GOT3 (cell line): Measurements from ENCODE around the gene SLC6A3.
A peak's percentile ranks its signal among the peaks of the same experiment; 100 is the strongest.

ENCODE experiments used
- DNase-seq: peaks from one replicate; lab custom pipeline; 2025; ENCODE audit warnings: mixed read lengths; lab: John Stamatoyannopoulos, UW

SLC6A3 gene

GRCh38 chr5:1347571-1347970 lies 97.7 kb downstream of the SLC6A3 start:
- DNase-seq: no peak

GRCh38 chr5:1346627-1347440 lies 98.4 kb downstream of the SLC6A3 start:
- no peak for DNase-seq

- no peak for DNase-seq
Measured at GRCh38 chr5:1345876-1346626, 99.2 kb downstream of the SLC6A3 start.

GRCh38 chr5:1344975-1345838 lies 100.0 kb downstream of the SLC6A3 start, which contains the start of gene CLPTM1L:
CLPTM1L (minus strand) TSS chr5:1345099; CDS start chr5:1344841, 258 bp downstream.
- DNase-seq: peak; percentile 30

- no peak for DNase-seq
Measured at GRCh38 chr5:1343931-1344901, 101.0 kb downstream of the SLC6A3 start.

- DNase-seq: no peak
Measured at GRCh38 chr5:1343315-1343751, 101.9 kb downstream of the SLC6A3 start.
